B cell (primary cell): ENCODE results near the gene MOV10L1. TPM values are rescaled to one million over a fixed set of nuclear protein-coding genes. Genes with fewer than 3 reads are reported as not detected.

Experiments used
- ATAC-seq: fragments of 200-7000 bp; cut with Tn5 transposase; one replicate; pipeline ENCODE4 v1.10.0; 2021; ENCODE audit warnings: low read depth, mild to moderate bottlenecking, moderate number of reproducible peaks, moderate library complexity
- CTCF ChIA-PET: fragments of 350-600 bp; sonication (Branson Sonifier 250); formaldehyde crosslinking; loops from one replicate; lab custom pipeline; 2021; ENCODE audit warnings: antibody characterized with exemption, inconsistent platforms; lab: Charles Lee
- POLR2A ChIA-PET: fragments of 350-600 bp; sonication (Branson Sonifier 250); formaldehyde crosslinking; loops from one replicate; lab custom pipeline; 2021; ENCODE audit warnings: antibody characterized with exemption; lab: Charles Lee
- DNase-seq: peaks from one replicate; pipeline ENCODE4 v3.0.0; 2013
- H2AFZ ChIP-seq: 2 replicates; pipeline ENCODE4 v1.6.1; 2012; ENCODE audit warnings: mild to moderate bottlenecking, low read depth, low read length; ENCODE audit not compliant: insufficient read depth, poor library complexity, severe bottlenecking
- H3K27ac ChIP-seq, 2 donors: 1 replicate in 1 of 2; 2 replicates in 1 of 2; pipeline ENCODE4 v1.5.1; 2012 to 2013; ENCODE audit warnings: low read length in 2 of 2, mild to moderate bottlenecking in 2 of 2, moderate library complexity in 1 of 2
- H3K27me3 ChIP-seq, 4 experiments: fragments of 200-600 bp in 1 of 4; sonication (generic) in 1 of 4; replicated peaks in 1 of 4; 1 replicate in 2 of 4; 2 replicates in 2 of 4; pipeline versions ENCODE4 v1.6.1 to v1.7.0; 2013 to 2016; ENCODE audit warnings: low read length in 3 of 4, mild to moderate bottlenecking in 2 of 4, mixed read lengths in 1 of 4, moderate library complexity in 1 of 4; ENCODE audit not compliant: insufficient read depth in 4 of 4, control insufficient read depth in 3 of 4; ENCODE audit errors: control extremely low read depth in 1 of 4
- H3K36me3 ChIP-seq, 2 experiments: replicated peaks in 1 of 2; 1 replicate in 1 of 2; 2 replicates in 1 of 2; pipeline versions ENCODE4 v1.6.1 to v1.7.1; 2013; ENCODE audit warnings: low read length in 1 of 2; ENCODE audit not compliant: insufficient read depth in 2 of 2, control insufficient read depth in 1 of 2; ENCODE audit errors: control extremely low read depth in 1 of 2, extremely low read depth in 1 of 2
- H3K4me1 ChIP-seq, 2 donors: fragments of 200-600 bp in 1 of 2; sonication (generic) in 1 of 2; 1 replicate in 1 of 2; 2 replicates in 1 of 2; pipeline versions ENCODE4 v1.5.1 to v1.6.1; 2013 to 2017; ENCODE audit warnings: low read length in 2 of 2; ENCODE audit not compliant: control insufficient read depth in 2 of 2, insufficient read depth in 2 of 2
- H3K4me2 ChIP-seq: replicated peaks from 2 replicates; pipeline ENCODE3; 2012; ENCODE audit warnings: mild to moderate bottlenecking, low read depth, low read length; ENCODE audit not compliant: poor library complexity, severe bottlenecking
- H3K4me3 ChIP-seq, 5 experiments: fragments of 200-600 bp in 1 of 5; sonication (generic) in 1 of 5; 1 replicate in 3 of 5; 2 replicates in 2 of 5; pipeline versions ENCODE4 v1.5.1 to v1.7.0; 2011 to 2016; ENCODE audit warnings: low read length in 4 of 5, mild to moderate bottlenecking in 4 of 5, low read depth in 2 of 5, control low read depth in 1 of 5, moderate library complexity in 1 of 5; ENCODE audit not compliant: insufficient read depth in 1 of 5; ENCODE audit errors: control extremely low read depth in 1 of 5, extremely low read depth in 1 of 5
- H3K79me2 ChIP-seq: fragments of 200-600 bp; sonication (generic); one replicate; pipeline ENCODE4 v1.6.0; 2016; ENCODE audit warnings: low read length; ENCODE audit not compliant: control insufficient read depth, insufficient read depth
- H3K9ac ChIP-seq: fragments of 200-600 bp; sonication (generic); 2 replicates; pipeline ENCODE4 v1.6.1; 2017; ENCODE audit warnings: mild to moderate bottlenecking, low read length, moderate library complexity
- H3K9me3 ChIP-seq, 3 donors: one replicate each; pipeline versions ENCODE4 v1.6.1 to v1.7.1; 2013; ENCODE audit warnings: low read length in 2 of 3; ENCODE audit not compliant: control insufficient read depth in 2 of 3, insufficient read depth in 1 of 3; ENCODE audit errors: control extremely low read depth in 1 of 3
- H4K20me1 ChIP-seq: 2 replicates; pipeline ENCODE4 v1.6.0; 2012; ENCODE audit warnings: mild to moderate bottlenecking, low read length; ENCODE audit not compliant: insufficient read depth, control insufficient read depth, poor library complexity, severe bottlenecking
- H3K27ac Mint-ChIP-seq: one replicate; pipeline ENCODE4 v1.8.0; 2021; ENCODE audit warnings: mixed read lengths
- H3K27me3 Mint-ChIP-seq: one replicate; pipeline ENCODE4 v1.8.0; 2021; ENCODE audit warnings: mixed read lengths
- H3K4me1 Mint-ChIP-seq: one replicate; pipeline ENCODE4 v1.8.0; 2021; ENCODE audit warnings: mixed read lengths
- H3K4me3 Mint-ChIP-seq: one replicate; pipeline ENCODE4 v1.8.0; 2021; ENCODE audit warnings: mixed read lengths
- H3K9me3 Mint-ChIP-seq: one replicate; pipeline ENCODE4 v1.8.0; 2022; ENCODE audit warnings: mixed read lengths; ENCODE audit not compliant: insufficient read depth
- EZH2 ChIP-seq: IDR thresholded peaks from 2 replicates; pipeline ENCODE4 v1.6.1; 2012; ENCODE audit warnings: borderline replicate concordance, low read depth, mild to moderate bottlenecking, moderate library complexity, low read length; ENCODE audit not compliant: insufficient read depth, poor library complexity, severe bottlenecking
- WGBS: methylation state at CpG from one replicate; pipeline ENCODE4 v1.1.5; 2013; ENCODE audit warnings: missing lambda C conversion rate; ENCODE audit not compliant: insufficient coverage; 5-methylcytosine and 5-hydroxymethylcytosine counted together
- intact Hi-C: fragments of 100-400 bp; cut with micrococcal nuclease; formaldehyde crosslinking; loops from one replicate; pipeline ENCODE4 v1.10.0; 2022
- polyA plus RNA-seq: library from polyadenylated mRNA; depleted of rRNA; stranded (reverse); fragments of >200 nt; gene quantifications from 2 replicates; pipeline ENCODE4 v1.2.3, GENCODE V29; 2012
- total RNA-seq, 2 donors: library from RNA; stranded (reverse); fragments of 120-200 nt in 1 of 2; gene quantifications; 1 replicate in 1 of 2; 2 replicates in 1 of 2; pipeline versions ENCODE4 v1.2.3 to v1.2.4, GENCODE V29; 2013 to 2022
- TF ChIP-seq, protein P1 (sequence below): fragments of 200-600 bp; IDR thresholded peaks from one replicate; pipeline ENCODE4 v1.8.0; 2022; ENCODE audit warnings: antibody characterized with exemption, mild to moderate bottlenecking

MOV10L1 gene
- total and polyA plus RNA-seq, 2 donors (not counting 1 experiment from before 2014, with no cell fraction given): not detected

- H3K27me3 ChIP-seq: peaks cover 0 to 10% (median 0%) of the 10 kb centered on the region in 4 experiments
- Mint-ChIP-seq H3K27me3 (peaks cover 10% of the 10 kb centered on the region), H3K4me1 (peaks cover 4% of the 10 kb centered on the region), H3K27ac (no peak overlapping the region), H3K9me3 (no peaks in the 10 kb centered on the region), H3K4me3 (no peak overlapping the region)
- no peak overlapping the region for H2AFZ ChIP-seq
- intact Hi-C loops: no loop called here
- no peaks in the 10 kb centered on the region for H3K9me3 ChIP-seq
- no peak overlapping the region for H3K4me2 ChIP-seq
- no peak overlapping the region for H3K27ac ChIP-seq
- DNase-seq: no peak
- no peak overlapping the region for H3K4me3 ChIP-seq
- no peak overlapping the region for H3K9ac ChIP-seq
- H3K4me1 ChIP-seq: no peaks in the 10 kb centered on the region
- CTCF ChIA-PET: no interaction called here
- no peak for TF ChIP-seq EZH2
- TF ChIP-seq, protein P1, sequence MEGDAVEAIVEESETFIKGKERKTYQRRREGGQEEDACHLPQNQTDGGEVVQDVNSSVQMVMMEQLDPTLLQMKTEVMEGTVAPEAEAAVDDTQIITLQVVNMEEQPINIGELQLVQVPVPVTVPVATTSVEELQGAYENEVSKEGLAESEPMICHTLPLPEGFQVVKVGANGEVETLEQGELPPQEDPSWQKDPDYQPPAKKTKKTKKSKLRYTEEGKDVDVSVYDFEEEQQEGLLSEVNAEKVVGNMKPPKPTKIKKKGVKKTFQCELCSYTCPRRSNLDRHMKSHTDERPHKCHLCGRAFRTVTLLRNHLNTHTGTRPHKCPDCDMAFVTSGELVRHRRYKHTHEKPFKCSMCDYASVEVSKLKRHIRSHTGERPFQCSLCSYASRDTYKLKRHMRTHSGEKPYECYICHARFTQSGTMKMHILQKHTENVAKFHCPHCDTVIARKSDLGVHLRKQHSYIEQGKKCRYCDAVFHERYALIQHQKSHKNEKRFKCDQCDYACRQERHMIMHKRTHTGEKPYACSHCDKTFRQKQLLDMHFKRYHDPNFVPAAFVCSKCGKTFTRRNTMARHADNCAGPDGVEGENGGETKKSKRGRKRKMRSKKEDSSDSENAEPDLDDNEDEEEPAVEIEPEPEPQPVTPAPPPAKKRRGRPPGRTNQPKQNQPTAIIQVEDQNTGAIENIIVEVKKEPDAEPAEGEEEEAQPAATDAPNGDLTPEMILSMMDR: no peak
- ATAC-seq: no peak
- H4K20me1 ChIP-seq: no peaks in the 10 kb centered on the region
- H3K79me2 ChIP-seq: no peaks in the 10 kb centered on the region
- H3K36me3 ChIP-seq: no peaks in the 10 kb centered on the region
- POLR2A ChIA-PET: no interaction called here
- 82% methylated on average over 37 of the region's 43 CpGs for WGBS
These were observed 12.9 kb upstream of the MOV10L1 start for GRCh38 chr22:50076646-50077535.

GRCh38 chr22:50078246-50078645 is 11.6 kb upstream of the MOV10L1 start:
- Mint-ChIP-seq H3K9me3 (no peaks in the 10 kb centered on the region), H3K27ac (no peak overlapping the region), H3K4me1 (peaks cover 4% of the 10 kb centered on the region), H3K27me3 (peaks cover 18% of the 10 kb centered on the region), H3K4me3 (no peak overlapping the region)
- H3K27me3 ChIP-seq: peaks cover 0 to 14% (median 0%) of the 10 kb centered on the region in 4 experiments
- no peaks in the 10 kb centered on the region for H3K4me1 ChIP-seq
- TF ChIP-seq, protein P1: no peak
- no peak for TF ChIP-seq EZH2
- no peak overlapping the region for H3K4me3 ChIP-seq
- H3K4me2 ChIP-seq: no peak overlapping the region
- no peak overlapping the region for H2AFZ ChIP-seq
- H3K79me2 ChIP-seq: no peaks in the 10 kb centered on the region
- no peak for ATAC-seq
- 95% methylated on average over 8 of the region's 13 CpGs for WGBS
- intact Hi-C loops: no loop called here
- no peaks in the 10 kb centered on the region for H3K36me3 ChIP-seq
- POLR2A ChIA-PET: no interaction called here
- DNase-seq: no peak
- H3K9ac ChIP-seq: no peak overlapping the region
- no peaks in the 10 kb centered on the region for H3K9me3 ChIP-seq
- H3K27ac ChIP-seq: no peak overlapping the region
- no peaks in the 10 kb centered on the region for H4K20me1 ChIP-seq
- CTCF ChIA-PET: no interaction called here
